ENCODE data around the gene JARID2.
"Not testable (repeated sequence)": the region's sequence is repeated elsewhere in the genome, so short reads cannot be mapped to it uniquely, and the experiment has no call there.

The JARID2 gene

GRCh38 chr6:15312500-15312899, 66.6 kb downstream of the JARID2 start:
- no peak for DNase-seq (ENCODE audit: low spot score)

GRCh38 chr6:15313367-15313766, 67.5 kb downstream of the JARID2 start:
- DNase-seq (ENCODE audit: low spot score) = no peak

GRCh38 chr6:15316754-15317153, 70.9 kb downstream of the JARID2 start:
- no peak for DNase-seq (ENCODE audit: low spot score)

GRCh38 chr6:15317251-15317650, 71.4 kb downstream of the JARID2 start:
- DNase-seq (ENCODE audit: low spot score) = no peak

- no peak for DNase-seq (ENCODE audit: low spot score)
These were observed 72.3 kb downstream of the JARID2 start for GRCh38 chr6:15317934-15318902.

GRCh38 chr6:15319677-15320076, 73.8 kb downstream of the JARID2 start:
- DNase-seq (ENCODE audit: low spot score) = no peak

- no peak for DNase-seq (ENCODE audit: low spot score)
These were observed 74.8 kb downstream of the JARID2 start for GRCh38 chr6:15320693-15321092.

GRCh38 chr6:15322184-15322583, 76.3 kb downstream of the JARID2 start:
- DNase-seq (ENCODE audit: low spot score) = no peak

GRCh38 chr6:15322781-15323536, 77.1 kb downstream of the JARID2 start:
- DNase-seq (ENCODE audit: low spot score) = no peak

GRCh38 chr6:15323611-15324010, 77.7 kb downstream of the JARID2 start:
- not testable (repeated sequence) for DNase-seq (ENCODE audit: low spot score)

- no peak for DNase-seq (ENCODE audit: low spot score)
These were observed 78.6 kb downstream of the JARID2 start for GRCh38 chr6:15324427-15324985.

GRCh38 chr6:15325540-15325955, 79.7 kb downstream of the JARID2 start:
- DNase-seq (ENCODE audit: low spot score) = no peak

- DNase-seq (ENCODE audit: low spot score) = no peak
These were observed 80.3 kb downstream of the JARID2 start for GRCh38 chr6:15326067-15326614.

- DNase-seq (ENCODE audit: low spot score) = no peak
These were observed 81.4 kb downstream of the JARID2 start for GRCh38 chr6:15327271-15327670.

- DNase-seq (ENCODE audit: low spot score) = no peak
These were observed 83.4 kb downstream of the JARID2 start for GRCh38 chr6:15329197-15329671.

GRCh38 chr6:15330174-15330944, 84.5 kb downstream of the JARID2 start:
- DNase-seq (ENCODE audit: low spot score) = no peak

GRCh38 chr6:15331143-15331542, 85.3 kb downstream of the JARID2 start:
- no peak for DNase-seq (ENCODE audit: low spot score)

- no peak for DNase-seq (ENCODE audit: low spot score)
These were observed 85.9 kb downstream of the JARID2 start for GRCh38 chr6:15331629-15332251.

- no peak for DNase-seq (ENCODE audit: low spot score)
These were observed 86.6 kb downstream of the JARID2 start for GRCh38 chr6:15332446-15332845.

GRCh38 chr6:15335385-15335784, 89.5 kb downstream of the JARID2 start:
- no peak for DNase-seq (ENCODE audit: low spot score)

GRCh38 chr6:15335916-15336315, 90.0 kb downstream of the JARID2 start:
- no peak for DNase-seq (ENCODE audit: low spot score)

All from ecto neural progenitor cell (in vitro differentiated cells).